Duodenal mucosa (tissue), 2 donors: ENCODE results near the gene PTDSS2.

Source experiments
- H3K27ac ChIP-seq: one replicate; pipeline ENCODE4 v1.7.0; 2013; ENCODE audit warnings: low read depth, low read length
- H3K27me3 ChIP-seq, 2 donors: one replicate each; pipeline ENCODE4 v1.7.0; 2013; ENCODE audit warnings: low read length in 2 of 2, control low read depth in 1 of 2; ENCODE audit not compliant: insufficient read depth in 2 of 2, control insufficient read depth in 1 of 2
- H3K36me3 ChIP-seq, 2 donors: one replicate each; pipeline ENCODE4 v1.7.0; 2013; ENCODE audit warnings: low read length in 2 of 2, control low read depth in 1 of 2; ENCODE audit not compliant: insufficient read depth in 2 of 2, control insufficient read depth in 1 of 2
- H3K4me1 ChIP-seq, 2 donors: one replicate each; pipeline ENCODE4 v1.7.0; 2013; ENCODE audit warnings: low read length in 2 of 2, control low read depth in 1 of 2; ENCODE audit not compliant: insufficient read depth in 2 of 2, control insufficient read depth in 1 of 2
- H3K4me3 ChIP-seq, 2 donors: one replicate each; pipeline ENCODE4 v1.7.0; 2013; ENCODE audit warnings: low read length in 2 of 2, low read depth in 1 of 2
- H3K9ac ChIP-seq, 2 donors: one replicate each; pipeline ENCODE4 v1.7.0; 2013; ENCODE audit warnings: low read length in 2 of 2, low read depth in 1 of 2
- H3K9me3 ChIP-seq, 2 donors: one replicate each; pipeline ENCODE4 v1.7.0; 2013; ENCODE audit warnings: low read length in 2 of 2, control low read depth in 1 of 2; ENCODE audit not compliant: control insufficient read depth in 1 of 2

Gene PTDSS2

GRCh38 chr11:499201-500076, 49.4 kb downstream of the PTDSS2 start:
- Histone ChIP-seq H3K27me3 (no peaks in the 10 kb centered on the region), H3K4me1 (peaks cover 5 to 7% of the 10 kb centered on the region in 2 donors), H3K36me3 (peaks cover 47 to 73% of the 10 kb centered on the region in 2 donors), H3K9me3 (no peaks in the 10 kb centered on the region), H3K4me3 (no peak overlapping the region), H3K27ac (no peak overlapping the region), H3K9ac (no peak overlapping the region)

- Histone ChIP-seq H3K27me3 (no peaks in the 10 kb centered on the region), H3K9me3 (no peaks in the 10 kb centered on the region), H3K9ac (no peak overlapping the region), H3K36me3 (peaks cover 38 to 59% of the 10 kb centered on the region in 2 donors), H3K27ac (no peak overlapping the region), H3K4me1 (peaks cover 21 to 23% of the 10 kb centered on the region in 2 donors), H3K4me3 (no peak overlapping the region)
Measured at GRCh38 chr11:501001-501682, 51.1 kb downstream of the PTDSS2 start.

DNA sequence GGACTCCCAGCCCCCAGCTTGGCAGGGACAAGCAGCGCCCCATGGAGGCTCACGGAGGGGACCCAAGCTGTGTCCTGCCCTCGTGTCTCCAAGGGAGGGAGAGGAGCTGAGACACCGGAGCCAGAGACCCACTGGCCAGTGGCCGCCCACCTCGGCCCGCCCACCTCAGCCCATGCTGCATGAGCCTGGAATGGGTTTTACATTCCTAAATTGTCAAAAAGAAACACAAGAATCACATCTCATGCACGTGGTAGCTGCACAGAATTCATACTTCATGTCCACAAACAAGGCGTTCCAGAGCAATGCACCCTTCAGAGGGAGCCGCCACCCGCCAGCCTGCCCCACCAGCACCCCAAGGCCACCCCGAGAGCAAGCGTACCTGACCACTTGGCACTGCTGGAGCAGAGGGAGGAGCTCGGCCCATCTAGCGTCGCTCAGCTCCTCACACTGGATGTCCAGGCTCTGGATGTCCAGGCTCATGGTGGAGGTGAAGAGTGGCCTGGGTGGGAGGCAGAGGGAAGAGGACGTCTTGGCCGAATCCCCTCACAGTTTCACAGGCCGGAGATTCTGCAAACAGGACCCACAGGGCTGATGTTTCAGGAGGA, 51.7 kb downstream of the PTDSS2 start:
- Histone ChIP-seq H3K36me3 (peaks cover 36 to 56% of the 10 kb centered on the region in 2 donors), H3K4me3 (no peak overlapping the region), H3K27ac (no peak overlapping the region), H3K27me3 (no peaks in the 10 kb centered on the region), H3K9ac (no peak overlapping the region), H3K9me3 (no peaks in the 10 kb centered on the region), H3K4me1 (peaks cover 21 to 26% of the 10 kb centered on the region in 2 donors)

DNA sequence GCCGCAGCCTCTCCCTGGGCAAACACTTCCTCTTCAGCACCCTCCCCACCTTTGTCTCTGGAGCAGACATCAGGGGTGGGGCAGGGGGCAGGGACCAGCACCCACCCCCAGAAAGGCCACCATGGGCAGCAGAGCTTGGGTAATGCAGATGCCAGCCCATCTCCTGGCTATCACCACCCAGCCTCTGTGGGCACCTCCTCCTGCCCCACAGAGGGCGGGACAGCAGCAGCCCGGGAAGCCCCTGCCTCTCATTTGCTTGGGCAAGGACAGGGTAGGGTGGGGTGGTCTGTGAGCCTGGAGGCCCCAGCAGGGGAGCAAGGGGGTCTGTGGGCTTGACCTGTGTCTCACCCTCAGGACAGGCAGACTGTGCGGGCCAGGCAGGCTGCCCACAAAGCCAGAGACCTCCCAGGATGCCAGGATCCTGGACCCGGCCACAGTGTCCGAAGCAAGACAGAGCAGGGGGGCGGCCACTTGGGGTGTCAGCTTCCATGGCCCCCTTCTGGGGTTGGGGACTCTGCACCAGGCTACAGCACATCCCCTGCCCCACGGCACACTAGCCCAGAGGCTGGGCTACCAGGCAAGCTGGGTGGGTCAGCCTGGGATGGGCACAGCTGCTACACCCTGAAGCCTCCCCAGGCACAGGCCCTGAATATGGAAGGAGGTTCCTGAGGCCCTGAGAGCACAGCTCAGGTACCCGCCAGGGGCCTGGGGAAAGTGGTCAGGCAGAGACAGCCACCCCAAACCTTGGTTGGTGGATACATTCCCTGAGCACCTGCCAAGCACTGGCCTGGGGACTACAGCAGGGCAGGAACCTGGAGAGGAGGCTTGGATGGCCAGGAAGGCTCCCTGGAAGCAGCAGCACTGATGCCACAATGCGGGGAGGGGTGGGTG, 52.5 kb downstream of the PTDSS2 start:
- Histone ChIP-seq H3K9me3 (no peaks in the 10 kb centered on the region), H3K27me3 (no peaks in the 10 kb centered on the region), H3K9ac (no peak overlapping the region), H3K27ac (no peak overlapping the region), H3K36me3 (peaks cover 30 to 48% of the 10 kb centered on the region in 2 donors), H3K4me1 (peaks cover 21 to 26% of the 10 kb centered on the region in 2 donors), H3K4me3 (no peak overlapping the region)

- no peaks in the 10 kb centered on the region for H3K9me3 ChIP-seq
- H3K36me3 ChIP-seq, result peaks cover 21 to 40% of the 10 kb centered on the region in 2 donors
- no peaks in the 10 kb centered on the region for H3K27me3 ChIP-seq
- H3K9ac ChIP-seq, result peak overlapping the region in 1 of 2 donors; percentile 43
- H3K27ac ChIP-seq, result no peak overlapping the region
- peak overlapping the region; percentile 58 to 65 for H3K4me3 ChIP-seq
- H3K4me1 ChIP-seq, result peaks cover 21 to 28% of the 10 kb centered on the region in 2 donors
Measured at GRCh38 chr11:503179-503981, 53.3 kb downstream of the PTDSS2 start.

DNA sequence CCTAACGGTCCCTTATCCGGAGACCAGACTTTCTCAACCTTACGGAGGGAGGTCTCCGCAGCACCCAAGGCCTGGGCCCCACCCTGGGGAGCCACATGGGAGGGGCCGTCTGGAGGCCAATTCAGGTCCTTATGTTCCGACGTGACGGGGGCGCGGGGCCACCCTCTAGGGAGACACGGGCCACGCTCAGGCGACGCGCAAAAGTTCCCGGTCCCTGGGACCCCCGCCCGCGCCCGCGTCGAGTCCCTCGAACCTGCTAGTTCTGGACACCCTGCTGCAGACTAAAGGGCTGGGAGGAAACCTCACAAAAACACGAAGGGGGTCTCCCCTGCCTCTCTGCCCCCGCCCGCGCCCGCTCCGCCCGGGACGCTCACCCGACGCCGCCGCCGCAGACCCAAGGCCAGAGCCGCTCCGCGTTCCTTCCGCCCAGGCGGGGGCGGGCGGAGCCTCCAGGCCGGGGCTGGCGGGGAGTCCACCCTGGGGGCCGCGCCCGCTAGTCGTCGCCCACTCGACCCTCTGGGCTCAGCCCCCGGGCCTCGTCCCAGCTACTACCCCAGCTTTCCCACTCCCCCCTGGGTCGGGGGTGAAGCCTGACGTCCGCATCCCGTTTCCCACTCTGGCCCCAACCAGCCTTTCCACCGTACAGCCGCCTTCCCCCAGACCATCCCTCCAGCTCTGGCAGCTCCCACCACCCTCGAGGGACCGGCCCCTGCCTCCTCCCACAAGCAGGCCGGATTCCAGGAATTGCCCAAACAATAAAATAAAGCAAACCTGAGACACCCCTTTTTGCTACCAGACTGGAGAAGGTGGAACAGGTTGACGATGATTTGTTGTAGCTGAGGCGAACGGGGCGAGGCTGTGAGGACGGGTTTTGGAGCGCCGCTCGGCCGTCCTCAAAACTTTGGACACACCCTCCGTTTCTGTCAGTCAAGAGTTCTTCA, 54.2 kb downstream of the PTDSS2 start:
- peak overlapping the region; percentile 58 to 65 for H3K4me3 ChIP-seq
- H3K4me1 ChIP-seq, result peaks cover 21 to 28% of the 10 kb centered on the region in 2 donors
- H3K27me3 ChIP-seq, result no peaks in the 10 kb centered on the region
- H3K36me3 ChIP-seq, result peaks cover 13 to 30% of the 10 kb centered on the region in 2 donors
- H3K9me3 ChIP-seq, result no peaks in the 10 kb centered on the region
- H3K9ac ChIP-seq, result peak overlapping the region; percentile 43 to 49
- no peak overlapping the region for H3K27ac ChIP-seq

GRCh38 chr11:504994-505344, 54.9 kb downstream of the PTDSS2 start:
- Histone ChIP-seq H3K27ac (no peak overlapping the region), H3K4me1 (peaks cover 21 to 28% of the 10 kb centered on the region in 2 donors), H3K9ac (peak overlapping the region; percentile 43 to 49), H3K36me3 (peaks cover 7 to 27% of the 10 kb centered on the region in 2 donors), H3K27me3 (no peaks in the 10 kb centered on the region), H3K9me3 (no peaks in the 10 kb centered on the region), H3K4me3 (peak overlapping the region; percentile 58 to 65)

- H3K27ac ChIP-seq, result peak overlapping the region; percentile 100
- peaks cover 21 to 28% of the 10 kb centered on the region in 2 donors for H3K4me1 ChIP-seq
Measured at GRCh38 chr11:506238-506994, 56.3 kb downstream of the PTDSS2 start.

More at GRCh38 chr11:506238-506994, 56.3 kb downstream of the PTDSS2 start:
- peaks cover 0 to 15% of the 10 kb centered on the region in 2 donors for H3K36me3 ChIP-seq
- H3K27me3 ChIP-seq, result no peaks in the 10 kb centered on the region
- H3K9me3 ChIP-seq, result no peaks in the 10 kb centered on the region
- peak overlapping the region; percentile 83 to 99 for H3K9ac ChIP-seq
- peak overlapping the region; percentile 90 to 92 for H3K4me3 ChIP-seq
